WI38 (cell line): ENCODE data around the gene ZMYND15.
A peak's percentile ranks its signal among the peaks of the same experiment; 100 is the strongest.

Experiments
- H3K4me3 ChIP-seq: 2 replicates; pipeline ENCODE4 v1.5.1; 2011; ENCODE audit warnings: low read depth, mild to moderate bottlenecking, control low read depth, low read length
- CTCF ChIP-seq: IDR thresholded peaks from 2 replicates; pipeline ENCODE4 v1.5.1; 2012; ENCODE audit warnings: low read depth, mild to moderate bottlenecking, control low read depth, low read length

The ZMYND15 gene

GRCh38 chr17:4777969-4778760 is 38.5 kb downstream of the ZMYND15 start:
- TF ChIP-seq CTCF = no peak
- H3K4me3 ChIP-seq = no peak overlapping the region

DNA sequence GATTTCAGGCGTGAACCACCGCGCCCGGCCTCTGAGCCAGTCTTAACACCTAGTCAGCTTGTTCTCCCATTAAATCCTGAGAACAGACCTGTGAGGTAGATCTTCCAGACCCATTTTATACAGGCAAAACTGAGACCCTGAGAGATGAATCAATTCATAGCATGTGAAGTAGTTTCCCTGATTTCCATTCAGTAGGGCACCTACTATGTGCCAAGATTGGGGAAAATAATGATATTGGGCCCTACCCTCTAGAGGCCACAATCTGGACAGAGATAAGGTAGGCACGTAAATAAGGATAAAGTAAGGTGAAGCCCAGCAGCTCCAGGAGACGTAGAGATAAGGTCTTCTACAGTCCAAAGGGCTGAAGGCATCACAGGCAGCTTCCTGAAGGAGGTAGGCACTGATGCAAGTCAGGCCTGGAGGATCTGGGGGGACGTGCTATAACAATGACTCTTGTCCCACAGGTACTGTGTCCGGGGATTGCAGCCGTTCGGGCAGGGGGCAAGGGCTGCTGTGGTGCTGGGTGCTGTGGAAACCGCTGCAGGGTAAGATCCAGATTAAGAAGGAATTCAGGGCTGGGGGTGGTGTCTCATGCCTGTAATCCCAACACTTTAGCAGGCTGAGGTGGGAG is 40.8 kb downstream of the ZMYND15 start:
- no peak for TF ChIP-seq CTCF

DNA sequence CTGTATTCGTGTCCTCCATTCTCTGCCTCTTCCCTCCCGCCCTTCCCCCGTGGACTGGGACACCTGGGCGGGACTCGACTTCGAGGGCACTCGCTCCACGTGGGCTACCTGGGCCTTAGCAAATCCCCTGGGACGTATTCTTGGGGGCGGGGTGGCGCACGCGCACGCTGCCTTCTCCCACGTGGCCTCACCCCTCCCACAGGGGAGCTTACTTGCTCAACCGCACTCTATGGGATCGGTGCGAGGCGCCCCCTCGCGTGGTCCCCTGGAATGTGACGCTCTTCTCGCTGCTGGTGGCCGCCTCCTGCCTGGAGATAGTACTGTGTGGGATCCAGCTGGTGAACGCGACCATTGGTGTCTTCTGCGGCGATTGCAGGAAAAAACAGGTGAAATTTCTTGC is 43.0 kb downstream of the ZMYND15 start:
- H3K4me3 ChIP-seq = no peak overlapping the region
- no peak for TF ChIP-seq CTCF

More for the DNA sequence above, 40.8 kb downstream of the ZMYND15 start:
- H3K4me3 ChIP-seq = no peak overlapping the region

- peak overlapping the region; percentile 32 for H3K4me3 ChIP-seq
- no peak for TF ChIP-seq CTCF
Observed at GRCh38 chr17:4785311-4786105, 45.9 kb downstream of the ZMYND15 start.

- H3K4me3 ChIP-seq = peak within 1 kb of the TSS; percentile 32
- TF ChIP-seq CTCF = no peak
Observed at GRCh38 chr17:4786106-4786511, 46.5 kb downstream of the ZMYND15 start, which contains the start of gene VMO1. TSS of gene VMO1 (minus strand) at chr17:4786364. CDS start at chr17:4786352, 12 bp downstream.

DNA sequence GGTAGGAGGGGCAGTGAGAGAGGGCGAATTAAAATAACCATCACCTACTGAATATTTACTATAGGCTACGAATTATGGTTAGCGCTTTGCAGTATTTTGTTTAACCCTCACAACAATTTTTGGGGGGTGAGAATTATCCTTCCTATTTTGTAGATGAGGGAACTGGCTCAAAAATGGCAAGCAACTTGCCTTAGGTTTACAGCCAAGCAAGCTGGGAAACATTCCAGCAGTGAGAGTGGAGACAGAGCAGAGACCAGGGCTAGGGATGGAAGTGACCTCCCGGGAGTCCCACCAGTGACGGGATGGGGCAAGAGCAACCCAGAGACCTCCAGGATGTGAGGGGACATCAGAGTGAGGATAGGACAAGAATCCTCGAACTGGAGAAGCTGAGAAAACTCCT is 46.9 kb downstream of the ZMYND15 start:
- H3K4me3 ChIP-seq = peak overlapping the region; percentile 32

More for the DNA sequence above, 46.9 kb downstream of the ZMYND15 start:
- no peak for TF ChIP-seq CTCF
